ENCODE results near the gene MYO18A. TPM values are rescaled to one million over a fixed set of nuclear protein-coding genes. Genes with fewer than 3 reads are reported as not detected.

Gene MYO18A
- total and polyA plus RNA-seq, 2 donors from 2014 or later: 25.6 to 60.7 TPM

DNA sequence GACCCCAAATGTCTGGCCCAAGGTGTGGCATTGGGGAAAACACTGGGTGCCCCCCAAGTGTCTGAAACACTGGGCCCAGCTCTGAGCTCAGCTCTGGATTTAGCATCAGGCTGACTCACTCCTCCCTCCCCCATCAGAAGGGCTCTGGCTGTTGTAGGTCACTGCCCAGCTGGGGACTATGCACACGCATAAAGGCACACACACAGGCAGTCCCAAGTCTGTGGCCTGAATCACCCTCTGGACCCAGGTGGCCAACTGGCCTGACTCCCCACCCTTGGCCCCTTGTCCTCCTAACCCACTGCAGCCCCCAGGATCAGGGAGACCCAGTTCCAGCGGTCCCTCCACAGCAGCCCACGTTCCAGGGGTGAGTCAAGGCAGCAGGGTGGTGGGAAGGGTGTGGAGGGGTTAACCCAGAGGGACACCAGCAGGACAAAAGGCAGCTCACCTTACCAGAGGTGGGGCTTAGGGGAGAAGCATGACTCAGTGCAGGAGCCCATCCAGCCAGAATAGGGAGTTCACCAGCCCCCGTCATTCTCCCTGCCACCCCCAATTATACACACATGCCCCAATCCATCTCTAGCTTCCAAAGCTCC, 47.0 kb downstream of the MYO18A start:
- no peak for FAIRE-seq
- no peak overlapping the region for H3K9ac ChIP-seq (ENCODE audit: low read length in 3 of 3)
- no peak for DNase-seq
- intact Hi-C loops (cut with DNase I): loop anchor here (10.0 kb wide), 1 partner anchor 152 kb away; no protein-coding TSS in a partner anchor
- no peak overlapping the region for H3K4me3 ChIP-seq (ENCODE audit: low read length in 3 of 3)
- H3K36me3 ChIP-seq (ENCODE audit: control insufficient read depth in 2 of 3, insufficient read depth in 3 of 3, low read length in 3 of 3): no peaks in the 10 kb centered on the region
- TF ChIP-seq, protein P1, sequence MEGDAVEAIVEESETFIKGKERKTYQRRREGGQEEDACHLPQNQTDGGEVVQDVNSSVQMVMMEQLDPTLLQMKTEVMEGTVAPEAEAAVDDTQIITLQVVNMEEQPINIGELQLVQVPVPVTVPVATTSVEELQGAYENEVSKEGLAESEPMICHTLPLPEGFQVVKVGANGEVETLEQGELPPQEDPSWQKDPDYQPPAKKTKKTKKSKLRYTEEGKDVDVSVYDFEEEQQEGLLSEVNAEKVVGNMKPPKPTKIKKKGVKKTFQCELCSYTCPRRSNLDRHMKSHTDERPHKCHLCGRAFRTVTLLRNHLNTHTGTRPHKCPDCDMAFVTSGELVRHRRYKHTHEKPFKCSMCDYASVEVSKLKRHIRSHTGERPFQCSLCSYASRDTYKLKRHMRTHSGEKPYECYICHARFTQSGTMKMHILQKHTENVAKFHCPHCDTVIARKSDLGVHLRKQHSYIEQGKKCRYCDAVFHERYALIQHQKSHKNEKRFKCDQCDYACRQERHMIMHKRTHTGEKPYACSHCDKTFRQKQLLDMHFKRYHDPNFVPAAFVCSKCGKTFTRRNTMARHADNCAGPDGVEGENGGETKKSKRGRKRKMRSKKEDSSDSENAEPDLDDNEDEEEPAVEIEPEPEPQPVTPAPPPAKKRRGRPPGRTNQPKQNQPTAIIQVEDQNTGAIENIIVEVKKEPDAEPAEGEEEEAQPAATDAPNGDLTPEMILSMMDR (IDR thresholded peaks at IDR 0.05; ENCODE audit: borderline replicate concordance, extremely low read depth, insufficient read depth): no peak
- H3K27ac ChIP-seq (ENCODE audit: low read depth in 2 of 2, low read length in 2 of 2): peak overlapping the region in 1 of 2 donors; percentile 4
- no peaks in the 10 kb centered on the region for H3K9me3 ChIP-seq (ENCODE audit: control insufficient read depth in 2 of 3, insufficient read depth in 1 of 3, low read length in 3 of 3)
- H3K27me3 ChIP-seq (ENCODE audit: control insufficient read depth, insufficient read depth, low read length): no peaks in the 10 kb centered on the region
- peaks cover 0 to 18% (median 8%) of the 10 kb centered on the region in 3 donors for H3K4me1 ChIP-seq (ENCODE audit: control insufficient read depth in 2 of 3, insufficient read depth in 2 of 3, low read depth in 1 of 3, low read length in 3 of 3)

DNA sequence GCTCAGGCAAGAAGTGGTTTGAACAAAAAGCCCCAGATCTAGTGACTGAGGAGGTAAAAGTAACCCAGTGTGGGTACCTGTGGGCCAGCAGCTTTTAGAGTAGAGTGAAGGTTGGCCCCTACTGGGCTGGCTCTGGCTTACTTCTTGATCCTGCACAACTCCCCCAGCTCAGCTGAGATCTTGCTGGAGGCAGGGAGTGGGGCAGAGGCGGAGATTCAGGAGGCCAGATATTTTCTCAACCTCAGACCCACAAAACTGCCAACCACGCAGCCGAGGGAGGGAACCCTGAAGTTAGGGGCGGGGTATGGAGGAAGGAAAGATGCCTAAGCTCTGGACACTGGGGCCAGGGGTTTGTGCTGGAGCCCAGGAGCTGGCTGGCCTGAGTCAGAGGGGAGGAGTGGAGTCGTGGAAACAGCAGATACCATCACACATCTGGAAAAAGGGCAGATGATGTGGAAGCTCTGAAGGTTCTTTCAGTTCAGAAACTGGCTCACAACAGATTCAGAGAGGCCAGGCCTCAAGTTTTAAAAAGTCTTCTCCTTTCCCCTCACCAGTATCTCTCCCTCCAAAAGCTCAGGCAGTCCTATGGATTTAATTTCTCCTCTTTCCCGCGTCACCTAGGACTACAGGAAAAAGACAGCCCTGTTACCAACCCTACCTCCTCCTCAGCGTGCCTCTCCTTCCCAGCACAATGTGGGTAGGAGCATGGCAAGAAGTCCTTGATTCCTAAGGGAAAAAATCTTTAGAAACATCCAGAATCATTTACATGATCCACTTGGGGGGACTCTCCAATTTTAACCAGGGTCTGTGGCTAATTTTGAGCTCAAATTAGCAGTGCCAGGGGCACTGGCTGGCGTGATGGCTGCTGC, 48.1 kb downstream of the MYO18A start:
- Histone ChIP-seq H3K4me1 (ENCODE audit: control insufficient read depth in 2 of 3, insufficient read depth in 2 of 3, low read depth in 1 of 3, low read length in 3 of 3) (peaks cover 0 to 15% (median 8%) of the 10 kb centered on the region in 3 donors), H3K27me3 (ENCODE audit: control insufficient read depth, insufficient read depth, low read length) (no peaks in the 10 kb centered on the region), H3K9me3 (ENCODE audit: control insufficient read depth in 2 of 3, insufficient read depth in 1 of 3, low read length in 3 of 3) (no peaks in the 10 kb centered on the region), H3K4me3 (ENCODE audit: low read length in 3 of 3) (no peak overlapping the region), H3K27ac (ENCODE audit: low read depth in 2 of 2, low read length in 2 of 2) (no peak overlapping the region), H3K9ac (ENCODE audit: low read length in 3 of 3) (no peak overlapping the region), H3K36me3 (ENCODE audit: control insufficient read depth in 2 of 3, insufficient read depth in 3 of 3, low read length in 3 of 3) (peaks cover 0 to 7% (median 0%) of the 10 kb centered on the region in 3 donors)
- intact Hi-C loops (cut with DNase I): loop anchor here (10.0 kb wide), 1 partner anchor 153 kb away; no protein-coding TSS in a partner anchor
- TF ChIP-seq, protein P1 (IDR thresholded peaks at IDR 0.05; ENCODE audit: borderline replicate concordance, extremely low read depth, insufficient read depth): no peak
- no peak for DNase-seq
- FAIRE-seq: no peak

DNA sequence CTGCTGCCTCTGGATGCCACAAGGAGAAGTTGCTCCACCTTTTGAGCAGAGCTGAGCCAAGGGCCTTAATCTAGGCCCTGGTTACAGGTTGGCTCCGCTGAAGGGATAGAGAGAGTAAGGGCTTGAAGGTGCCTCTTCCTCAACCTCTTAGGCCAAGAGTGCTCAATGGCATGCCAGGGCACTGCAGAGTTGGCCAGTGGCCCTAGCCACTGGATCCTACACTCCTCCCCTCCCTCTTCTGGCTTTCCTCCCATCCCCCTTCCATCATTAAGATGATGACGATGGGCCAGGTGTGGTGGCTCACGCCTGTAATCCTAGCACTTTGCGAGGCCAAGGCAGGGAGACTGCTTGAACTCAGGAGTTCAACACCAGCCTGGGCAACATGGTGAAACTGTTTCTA, 50.5 kb downstream of the MYO18A start:
- FAIRE-seq: no peak
- TF ChIP-seq, protein P1 (IDR thresholded peaks at IDR 0.05; ENCODE audit: borderline replicate concordance, extremely low read depth, insufficient read depth): no peak
- Histone ChIP-seq H3K9me3 (ENCODE audit: control insufficient read depth in 2 of 3, insufficient read depth in 1 of 3, low read length in 3 of 3) (no peaks in the 10 kb centered on the region), H3K36me3 (ENCODE audit: control insufficient read depth in 2 of 3, insufficient read depth in 3 of 3, low read length in 3 of 3) (peaks cover 0 to 7% (median 0%) of the 10 kb centered on the region in 3 donors), H3K27ac (ENCODE audit: low read depth in 2 of 2, low read length in 2 of 2) (no peak overlapping the region), H3K4me1 (ENCODE audit: control insufficient read depth in 2 of 3, insufficient read depth in 2 of 3, low read depth in 1 of 3, low read length in 3 of 3) (peaks cover 0 to 11% (median 8%) of the 10 kb centered on the region in 3 donors), H3K27me3 (ENCODE audit: control insufficient read depth, insufficient read depth, low read length) (no peaks in the 10 kb centered on the region), H3K4me3 (ENCODE audit: low read length in 3 of 3) (no peak overlapping the region), H3K9ac (ENCODE audit: low read length in 3 of 3) (no peak overlapping the region)
- intact Hi-C loops (cut with DNase I): loop anchor here (10.0 kb wide), 1 partner anchor 155 kb away; no protein-coding TSS in a partner anchor
- DNase-seq: no peak

Measured in kidney (tissue), 14 donors.